MCF 10A (cell line): ENCODE results near the gene SP5. TPM values are rescaled to one million over a fixed set of nuclear protein-coding genes. Genes with fewer than 3 reads are reported as not detected.

ENCODE experiments used
- BruUV-seq: library from RNA; stranded (reverse); fragments of 400-500 nt; replicated peaks from 2 replicates; lab custom pipeline; 2021; lab: Mats Ljungman, UMichigan
- CTCF ChIA-PET: fragments of 300-600 bp; sonication (Branson Sonifier 250); formaldehyde crosslinking; extraction: SDS; loops from one replicate; lab custom pipeline; 2021; ENCODE audit warnings: antibody characterized with exemption, inconsistent platforms; lab: Yijun Ruan, JAX
- POLR2A ChIA-PET: fragments of 300-600, 350-650 bp; sonication (Branson Sonifier 250); formaldehyde crosslinking; extraction: SDS; loops from one replicate; lab custom pipeline; 2020; ENCODE audit warnings: antibody characterized with exemption, inconsistent platforms; lab: Yijun Ruan, JAX
- DNase-seq: peaks from one replicate; pipeline ENCODE4 v3.0.0-alpha.2; 2018; ENCODE audit not compliant: unreplicated experiment
- H3K27ac Mint-ChIP-seq: one replicate; pipeline ENCODE4 v1.8.0; 2022; ENCODE audit warnings: mild to moderate bottlenecking, low read depth, mixed read lengths; ENCODE audit not compliant: unreplicated experiment
- H3K27me3 Mint-ChIP-seq: one replicate; pipeline ENCODE4 v1.8.0; 2022; ENCODE audit warnings: mixed read lengths; ENCODE audit not compliant: insufficient read depth, unreplicated experiment
- H3K36me3 Mint-ChIP-seq: one replicate; pipeline ENCODE4 v1.8.0; 2022; ENCODE audit warnings: mild to moderate bottlenecking, moderate library complexity, mixed read lengths; ENCODE audit not compliant: insufficient read depth, unreplicated experiment
- H3K4me1 Mint-ChIP-seq: one replicate; pipeline ENCODE4 v1.8.0; 2022; ENCODE audit warnings: mixed read lengths; ENCODE audit not compliant: insufficient read depth, unreplicated experiment
- H3K4me3 Mint-ChIP-seq: one replicate; pipeline ENCODE4 v1.8.0; 2022; ENCODE audit warnings: mild to moderate bottlenecking, moderate library complexity, mixed read lengths; ENCODE audit not compliant: unreplicated experiment
- H3K9me3 Mint-ChIP-seq: one replicate; pipeline ENCODE4 v1.8.0; 2022; ENCODE audit warnings: mixed read lengths; ENCODE audit not compliant: unreplicated experiment
- intact Hi-C: fragments of 100-400 bp; cut with micrococcal nuclease; formaldehyde crosslinking; loops from 2 replicates; pipeline ENCODE4 v1.14.1; 2022
- total RNA-seq: library from RNA; stranded (reverse); gene quantifications from 2 replicates; pipeline ENCODE4 v1.2.3, GENCODE V29; 2022
- TF ChIP-seq, protein P1 (sequence below): fragments of 200-600 bp; IDR thresholded peaks from one replicate; pipeline ENCODE4 v1.8.0; 2022; ENCODE audit warnings: antibody characterized with exemption, mild to moderate bottlenecking; ENCODE audit not compliant: unreplicated experiment

Gene SP5
- total RNA-seq, 1 experiment from 2014 or later = not detected

DNA sequence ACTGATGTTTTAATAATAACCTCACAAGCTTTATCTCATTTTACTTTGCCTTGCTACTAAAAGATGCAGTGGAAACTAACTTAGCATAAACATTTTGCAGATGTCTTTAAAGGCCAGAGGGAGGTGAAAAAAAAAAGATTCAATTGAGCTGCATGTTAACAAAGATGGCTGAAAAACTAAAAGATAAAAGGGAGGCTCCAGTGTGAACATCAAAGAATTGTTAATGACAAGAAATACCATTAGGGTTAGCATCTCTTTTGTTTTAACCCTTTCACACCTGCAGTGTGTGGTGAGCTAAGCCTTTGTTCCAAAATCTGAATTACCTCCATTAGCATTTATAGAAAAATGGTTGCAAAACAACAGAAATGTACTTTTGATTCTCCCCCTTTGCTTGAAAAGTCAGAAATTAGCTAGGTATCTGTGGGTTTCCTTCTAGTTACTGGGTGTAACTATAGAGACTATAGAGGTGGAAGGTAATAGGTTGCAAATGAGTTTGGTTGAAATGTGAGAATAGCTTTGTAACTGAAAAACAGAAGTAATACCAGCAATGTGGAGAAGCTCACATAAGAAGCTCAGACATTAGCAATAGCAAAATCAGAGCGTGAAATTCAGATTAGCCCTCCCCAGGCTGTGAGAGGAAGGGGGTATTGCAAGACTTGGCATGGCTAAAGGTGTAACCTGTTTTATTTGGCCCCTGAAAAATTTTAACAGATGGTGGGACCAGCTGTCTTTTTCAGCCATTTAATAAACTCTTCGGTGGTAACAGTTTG, 34.8 kb upstream of the SP5 start:
- Mint-ChIP-seq H3K36me3 (no peaks in the 10 kb centered on the region), H3K4me3 (no peak overlapping the region), H3K27ac (no peak overlapping the region), H3K9me3 (no peaks in the 10 kb centered on the region), H3K27me3 (no peaks in the 10 kb centered on the region), H3K4me1 (no peaks in the 10 kb centered on the region)
- TF ChIP-seq, protein P1, sequence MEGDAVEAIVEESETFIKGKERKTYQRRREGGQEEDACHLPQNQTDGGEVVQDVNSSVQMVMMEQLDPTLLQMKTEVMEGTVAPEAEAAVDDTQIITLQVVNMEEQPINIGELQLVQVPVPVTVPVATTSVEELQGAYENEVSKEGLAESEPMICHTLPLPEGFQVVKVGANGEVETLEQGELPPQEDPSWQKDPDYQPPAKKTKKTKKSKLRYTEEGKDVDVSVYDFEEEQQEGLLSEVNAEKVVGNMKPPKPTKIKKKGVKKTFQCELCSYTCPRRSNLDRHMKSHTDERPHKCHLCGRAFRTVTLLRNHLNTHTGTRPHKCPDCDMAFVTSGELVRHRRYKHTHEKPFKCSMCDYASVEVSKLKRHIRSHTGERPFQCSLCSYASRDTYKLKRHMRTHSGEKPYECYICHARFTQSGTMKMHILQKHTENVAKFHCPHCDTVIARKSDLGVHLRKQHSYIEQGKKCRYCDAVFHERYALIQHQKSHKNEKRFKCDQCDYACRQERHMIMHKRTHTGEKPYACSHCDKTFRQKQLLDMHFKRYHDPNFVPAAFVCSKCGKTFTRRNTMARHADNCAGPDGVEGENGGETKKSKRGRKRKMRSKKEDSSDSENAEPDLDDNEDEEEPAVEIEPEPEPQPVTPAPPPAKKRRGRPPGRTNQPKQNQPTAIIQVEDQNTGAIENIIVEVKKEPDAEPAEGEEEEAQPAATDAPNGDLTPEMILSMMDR = no peak
- DNase-seq = no peak
- intact Hi-C loops = no loop called here
- POLR2A ChIA-PET = interaction anchor here (0.6 kb wide), 1 partner anchor 126 kb away, joined by 3 read pairs; no protein-coding TSS in a partner anchor
- CTCF ChIA-PET = interaction anchor here (0.6 to 1.0 kb wide), 3 partner anchors 271 to 445 kb away, joined by 3 to 8 read pairs (median 5); no protein-coding TSS in a partner anchor
- no TSS peak for BruUV-seq

DNA sequence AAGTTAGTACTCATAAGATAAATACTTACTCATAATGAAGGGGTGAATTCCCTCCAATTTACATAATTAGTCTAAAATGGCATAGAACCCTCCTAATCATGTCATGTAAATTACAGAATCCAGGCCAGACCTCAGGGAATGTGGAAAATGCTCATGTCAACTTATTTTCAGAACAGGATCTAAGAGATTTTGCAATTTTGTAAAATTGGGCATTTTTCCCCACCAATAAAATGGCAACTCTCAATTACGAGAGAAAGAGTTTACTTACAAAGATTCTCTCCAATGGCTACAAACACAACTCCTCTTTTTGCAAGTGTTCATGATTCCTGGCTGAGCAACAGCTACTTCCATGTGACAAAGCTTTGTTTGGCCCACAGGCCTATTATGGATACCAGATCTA, 33.8 kb upstream of the SP5 start:
- Mint-ChIP-seq H3K4me3 (no peak overlapping the region), H3K9me3 (no peaks in the 10 kb centered on the region), H3K27me3 (no peaks in the 10 kb centered on the region), H3K36me3 (no peaks in the 10 kb centered on the region), H3K27ac (no peak overlapping the region), H3K4me1 (peaks cover 6% of the 10 kb centered on the region)
- POLR2A ChIA-PET = no interaction called here
- no peak for DNase-seq
- CTCF ChIA-PET = interaction anchor here (0.8 kb wide), 1 partner anchor 9 kb away, joined by 3 read pairs; no protein-coding TSS in a partner anchor
- TF ChIP-seq, protein P1 = no peak
- no TSS peak for BruUV-seq
- intact Hi-C loops = no loop called here

DNA sequence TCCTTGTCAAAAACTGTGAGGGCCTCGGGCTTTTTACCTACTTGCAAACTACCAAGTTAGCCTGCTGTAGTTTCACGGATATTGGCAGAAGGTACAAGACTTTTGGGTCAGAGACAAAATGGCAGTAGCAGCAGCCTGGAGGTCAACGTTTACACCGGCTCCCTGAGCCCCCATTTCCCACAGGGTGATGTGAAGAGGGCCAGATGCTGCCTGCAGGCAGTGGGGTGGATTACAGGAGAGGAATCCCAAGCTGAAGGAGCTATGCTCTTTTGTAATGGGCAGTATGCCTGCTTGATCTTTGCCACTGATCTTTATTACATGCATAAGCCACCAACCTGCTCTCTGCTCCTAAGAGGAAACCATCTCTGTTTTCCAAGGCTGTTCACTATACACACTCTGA, 29.5 kb upstream of the SP5 start:
- BruUV-seq = no TSS peak
- TF ChIP-seq, protein P1 = no peak
- Mint-ChIP-seq H3K9me3 (no peaks in the 10 kb centered on the region), H3K36me3 (no peaks in the 10 kb centered on the region), H3K27ac (no peak overlapping the region), H3K4me3 (no peak overlapping the region), H3K4me1 (peaks cover 6% of the 10 kb centered on the region), H3K27me3 (no peaks in the 10 kb centered on the region)
- intact Hi-C loops = no loop called here
- DNase-seq = no peak
- CTCF ChIA-PET = no interaction called here
- POLR2A ChIA-PET = no interaction called here

DNA sequence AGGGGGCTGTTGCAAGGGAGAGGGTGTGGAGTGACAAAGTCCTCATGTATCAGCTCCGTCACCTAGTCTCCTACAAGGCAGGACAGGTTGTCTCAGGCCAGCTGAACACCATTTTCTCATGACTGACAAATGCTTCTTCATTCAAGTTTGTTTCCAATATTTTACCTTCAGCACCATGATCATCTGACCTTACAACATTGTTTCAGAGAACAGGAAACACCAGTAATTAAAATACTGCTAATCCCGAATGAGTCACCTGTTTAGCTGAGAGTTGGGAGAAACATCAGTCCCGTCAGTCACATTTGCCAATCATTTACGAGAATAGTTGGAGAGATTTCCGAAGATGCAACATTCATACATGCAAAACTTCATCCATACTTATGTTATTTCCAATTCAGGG, 25.7 kb upstream of the SP5 start:
- TF ChIP-seq, protein P1 = no peak
- Mint-ChIP-seq H3K9me3 (no peaks in the 10 kb centered on the region), H3K4me3 (no peak overlapping the region), H3K27me3 (peaks cover 14% of the 10 kb centered on the region), H3K27ac (no peak overlapping the region), H3K36me3 (no peaks in the 10 kb centered on the region), H3K4me1 (peaks cover 6% of the 10 kb centered on the region)
- DNase-seq = no peak
- BruUV-seq = no TSS peak
- intact Hi-C loops = no loop called here
- ChIA-PET CTCF (interaction anchor here (0.6 to 1.0 kb wide), 2 partner anchors 126 to 292 kb away, joined by 3 read pairs; no protein-coding TSS in a partner anchor), POLR2A (interaction anchor here (0.6 to 0.8 kb wide), 2 partner anchors 32 to 86 kb away, joined by 3 to 4 read pairs; no protein-coding TSS in a partner anchor)
